GM19023 (cell line): ENCODE results near the gene TNPO1.
"Not testable (repeated sequence)": the region's sequence is repeated elsewhere in the genome, so short reads cannot be mapped to it uniquely, and the experiment has no call there.

Experiments used
- ATAC-seq: cut with Tn5 transposase; IDR thresholded peaks from one replicate; pipeline ENCODE4 v1.9.1; 2021; ENCODE audit warnings: mild to moderate bottlenecking, moderate library complexity; ENCODE audit not compliant: unreplicated experiment

The TNPO1 gene

GRCh38 chr5:72925336-72926010 lies 109.0 kb downstream of the TNPO1 start:
- no peak for ATAC-seq

DNA sequence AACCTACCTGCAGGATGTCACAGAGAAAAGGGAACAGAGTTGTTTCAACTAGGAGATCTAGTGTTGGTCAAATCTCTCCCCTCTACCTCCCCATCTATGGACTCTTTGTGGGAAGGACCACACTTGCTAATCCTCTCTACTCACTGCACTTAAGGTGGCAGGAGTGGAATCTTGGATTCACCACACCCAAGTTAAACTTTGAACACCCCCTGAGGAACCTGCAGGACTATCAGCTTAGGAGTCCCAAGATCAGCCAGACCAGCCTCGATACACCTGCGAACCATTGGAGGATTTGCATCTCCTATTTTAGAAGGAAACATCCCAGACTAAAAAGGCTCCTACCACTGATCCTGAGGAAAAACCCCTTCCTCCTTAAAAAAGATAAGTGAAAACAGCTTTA lies 116.2 kb downstream of the TNPO1 start:
- not testable (repeated sequence) for ATAC-seq

- not testable (repeated sequence) for ATAC-seq
Observed at GRCh38 chr5:72934953-72935725, 118.7 kb downstream of the TNPO1 start.

- ATAC-seq: no peak
Observed at GRCh38 chr5:72936893-72937292, 120.4 kb downstream of the TNPO1 start.

GRCh38 chr5:72937517-72938061 lies 121.1 kb downstream of the TNPO1 start:
- ATAC-seq: no peak

DNA sequence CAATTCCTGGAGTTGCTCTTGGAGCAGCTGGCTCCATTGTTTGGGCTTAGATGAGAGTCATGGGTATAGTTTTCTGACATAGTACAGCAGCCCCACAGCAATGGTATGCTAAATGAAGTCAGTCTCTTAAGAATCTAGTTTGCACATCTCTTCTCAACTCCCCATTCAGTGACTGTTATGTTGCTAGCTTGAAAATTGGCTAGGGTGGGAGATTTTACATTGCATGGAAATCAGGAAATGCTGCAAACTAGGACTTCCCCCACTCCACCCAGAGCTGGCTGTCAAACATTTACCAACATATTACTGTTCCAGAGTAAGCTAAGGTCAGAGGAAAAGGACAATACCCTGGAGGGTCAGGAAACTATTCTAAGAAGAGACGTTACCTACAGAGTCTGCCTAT lies 121.7 kb downstream of the TNPO1 start:
- ATAC-seq: no peak

GRCh38 chr5:72940082-72940481 lies 123.6 kb downstream of the TNPO1 start:
- no peak for ATAC-seq

DNA sequence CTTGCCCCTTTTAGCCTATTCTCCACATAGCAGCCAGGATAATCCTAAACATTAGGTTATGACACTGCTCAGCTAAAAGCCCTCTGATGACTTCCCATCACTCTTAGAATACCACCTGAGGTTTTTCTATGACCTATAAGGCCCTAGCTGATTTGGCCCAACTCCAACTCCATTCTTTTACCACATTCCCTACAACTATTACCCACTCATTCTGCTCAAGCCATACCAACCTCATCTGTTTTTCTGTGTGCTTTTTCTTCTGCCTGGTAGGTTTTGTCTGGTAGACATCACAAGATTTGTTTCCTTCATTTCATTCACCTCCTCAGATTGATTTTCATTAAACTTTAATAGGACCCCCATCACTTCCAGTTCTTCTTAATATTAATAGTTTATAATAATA lies 126.8 kb downstream of the TNPO1 start:
- ATAC-seq: no peak

GRCh38 chr5:72947498-72947897 lies 131.0 kb downstream of the TNPO1 start:
- ATAC-seq: no peak

- no peak for ATAC-seq
Observed at GRCh38 chr5:72949481-72949880, 133.0 kb downstream of the TNPO1 start.

GRCh38 chr5:72951671-72952468 lies 135.4 kb downstream of the TNPO1 start:
- no peak for ATAC-seq

DNA sequence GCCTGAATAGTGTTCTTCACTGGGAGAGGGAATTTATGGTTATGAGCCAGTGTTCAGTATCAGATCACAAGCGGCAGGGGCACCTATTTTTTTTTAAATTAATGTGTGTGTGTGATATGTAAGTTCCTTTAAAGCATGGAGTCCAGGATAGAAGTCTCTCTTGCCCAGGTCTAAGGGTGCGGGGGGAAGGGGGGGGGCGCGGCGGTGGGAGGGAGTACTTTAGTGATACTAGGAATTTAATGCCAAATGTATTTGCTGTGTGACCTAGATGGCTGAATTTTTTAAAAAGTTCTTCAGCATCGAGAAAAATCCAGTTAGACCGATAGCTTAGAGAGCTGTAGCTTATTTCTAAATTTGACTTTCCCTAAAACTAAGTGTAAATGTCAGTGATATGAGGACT lies 137.9 kb downstream of the TNPO1 start:
- no peak for ATAC-seq

- ATAC-seq: peak; percentile 52
Observed at GRCh38 chr5:72955143-72955767, 138.8 kb downstream of the TNPO1 start.

- peak; percentile 97 for ATAC-seq
Observed at GRCh38 chr5:72955768-72956323, 139.4 kb downstream of the TNPO1 start, which contains the start of gene FCHO2. Gene FCHO2, plus strand, starts transcription at chr5:72956041. Its CDS starts 56 bp downstream, at chr5:72956097.

DNA sequence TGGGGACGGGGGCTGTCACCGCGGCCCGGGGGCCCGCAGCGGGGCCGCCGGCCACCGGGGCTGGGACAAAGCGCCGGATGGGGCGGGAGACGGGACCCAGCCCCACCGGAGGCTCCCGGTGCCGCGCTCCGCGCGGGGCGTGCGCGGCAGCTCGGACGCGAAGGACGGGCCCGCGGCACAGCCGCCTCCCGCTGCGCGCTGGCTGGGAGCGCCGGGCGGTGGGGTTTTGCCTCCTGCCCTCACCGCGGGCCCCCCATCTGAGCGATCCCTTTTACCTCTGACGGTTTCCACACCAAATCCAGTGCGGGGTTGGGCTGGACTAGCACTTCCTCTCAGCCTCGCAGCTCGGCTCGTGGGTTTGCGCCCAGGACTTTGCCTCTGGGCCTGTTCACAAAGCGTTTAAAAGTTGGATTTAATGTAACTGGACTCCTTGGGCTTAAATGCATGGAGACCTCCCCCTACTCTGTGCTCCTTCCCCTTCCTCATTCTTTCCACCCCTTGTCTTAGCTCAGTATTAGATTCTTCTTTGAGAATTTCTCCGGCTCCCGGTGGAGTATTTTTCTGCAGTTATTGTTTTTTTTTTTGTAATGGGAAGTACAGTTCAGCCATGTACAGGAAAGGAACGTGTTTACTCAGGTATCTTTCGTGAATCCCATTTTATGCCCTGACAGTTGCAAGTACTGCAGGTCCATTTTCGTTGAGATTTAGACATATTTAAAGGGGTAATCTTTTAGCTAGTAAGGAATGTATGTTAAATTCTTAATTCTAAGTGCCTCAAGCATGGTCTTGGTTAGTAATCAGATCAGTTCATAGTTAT lies 140.1 kb downstream of the TNPO1 start:
- peak; percentile 27 for ATAC-seq

- no peak for ATAC-seq
Observed at GRCh38 chr5:72957337-72957736, 140.9 kb downstream of the TNPO1 start.

DNA sequence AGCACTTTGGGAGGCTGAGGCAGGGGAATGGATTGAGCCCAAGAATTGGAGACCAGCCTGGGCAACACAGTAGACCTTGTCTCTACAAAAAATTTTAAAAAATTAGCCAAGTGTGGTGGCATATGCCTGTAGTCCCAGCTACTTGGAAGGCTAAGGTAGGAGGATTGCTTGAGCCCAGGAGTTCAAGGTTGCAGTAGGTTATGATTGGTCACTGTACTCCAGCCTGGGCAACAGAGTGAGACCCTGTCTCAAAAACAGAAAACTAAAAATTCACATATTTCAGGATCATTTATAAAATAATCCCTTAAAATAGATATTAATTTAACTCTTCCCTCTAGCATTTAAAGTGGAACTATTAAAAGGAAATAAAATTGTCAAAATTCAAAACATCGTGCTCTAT lies 142.8 kb downstream of the TNPO1 start:
- no peak for ATAC-seq
